Urinary bladder (tissue), 4 donors: ENCODE results near the gene TMTC4. TPM values are rescaled to one million over a fixed set of nuclear protein-coding genes. Genes with fewer than 3 reads are reported as not detected.

Source experiments
- DNase-seq: peaks from one replicate; pipeline ENCODE4 v3.0.0-alpha.2; 2015; ENCODE audit errors: extremely low spot score
- H3K27ac ChIP-seq: one replicate; pipeline ENCODE4 v1.5.1; 2013; ENCODE audit warnings: low read depth, mild to moderate bottlenecking, moderate library complexity
- H3K36me3 ChIP-seq: one replicate; pipeline ENCODE4 v1.6.1; 2013; ENCODE audit warnings: mild to moderate bottlenecking, moderate library complexity; ENCODE audit not compliant: insufficient read depth
- H3K4me1 ChIP-seq: one replicate; pipeline ENCODE4 v1.6.1; 2013; ENCODE audit warnings: mild to moderate bottlenecking, moderate library complexity; ENCODE audit not compliant: insufficient read depth
- H3K4me3 ChIP-seq: one replicate; pipeline ENCODE4 v1.5.1; 2013; ENCODE audit warnings: low read depth, low read length
- WGBS: extraction: QIAGEN DNeasy Blood & Tissue Kit; methylation state at CpG from one replicate; pipeline ENCODE4 v1.1.7; 2013; 5-methylcytosine and 5-hydroxymethylcytosine counted together
- polyA plus RNA-seq: library from polyadenylated mRNA; stranded (reverse); fragments of 200-250 nt; gene quantifications from one replicate; pipeline ENCODE4 v1.2.3, GENCODE V29; 2013
- total RNA-seq: library from RNA; depleted of rRNA; stranded (reverse); fragments of >200 nt; gene quantifications from one replicate; pipeline ENCODE4 v1.2.3, GENCODE V29; 2014
- donor health status: healthy with polysubstance abuse.
- donor health status: healthy.

TMTC4 gene
- total and polyA plus RNA-seq, 2 donors, result 14.0 to 29.7 TPM

DNA sequence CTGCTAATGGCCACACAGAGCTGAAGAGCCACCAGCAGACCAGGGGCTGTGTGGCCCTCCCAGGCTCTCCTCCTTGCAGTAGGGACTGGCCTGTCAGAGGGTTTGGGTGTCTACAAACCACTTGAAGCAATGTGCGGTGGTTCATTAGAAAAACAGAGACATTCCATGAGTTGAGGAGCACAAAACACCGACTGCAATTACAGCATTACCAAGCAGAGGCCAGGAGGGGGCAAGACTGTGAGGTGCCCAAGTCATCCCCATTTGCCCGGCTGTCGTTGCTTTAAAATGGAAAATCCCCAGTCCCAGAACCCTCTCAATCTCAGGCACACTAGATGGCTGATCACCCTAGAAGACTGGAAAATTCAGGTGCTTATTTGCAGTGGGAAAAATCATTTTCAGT is 15.0 kb downstream of the TMTC4 start:
- no peak overlapping the region for H3K27ac ChIP-seq
- no peak for DNase-seq
- no peaks in the 10 kb centered on the region for H3K4me1 ChIP-seq
- H3K36me3 ChIP-seq, result peaks cover 3% of the 10 kb centered on the region
- WGBS, result 91% methylated on average over 4 of the region's 4 CpGs
- no peak overlapping the region for H3K4me3 ChIP-seq

DNA sequence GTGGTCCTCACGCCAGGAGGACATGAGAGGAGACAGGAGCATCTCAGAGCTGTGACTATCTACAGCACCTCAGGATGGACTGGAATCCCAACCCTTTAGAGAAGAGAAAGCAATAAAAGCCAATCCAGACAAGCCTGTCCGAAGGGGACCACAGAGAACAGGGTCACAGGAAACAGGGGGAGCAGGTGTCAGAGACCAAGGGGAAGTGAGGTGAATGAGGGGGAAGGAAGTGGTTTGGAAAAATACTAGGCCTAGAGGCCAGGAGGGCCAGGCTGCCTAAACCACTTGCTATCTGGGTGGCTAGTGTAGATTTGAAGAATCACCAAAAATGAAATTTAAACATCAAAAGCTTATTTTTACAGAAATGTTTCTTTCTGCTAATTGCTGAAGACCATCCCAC is 16.2 kb downstream of the TMTC4 start:
- DNase-seq, result no peak
- no peak overlapping the region for H3K4me3 ChIP-seq
- no peak overlapping the region for H3K27ac ChIP-seq
- H3K4me1 ChIP-seq, result no peaks in the 10 kb centered on the region
- peaks cover 3% of the 10 kb centered on the region for H3K36me3 ChIP-seq
- WGBS, result 45% methylated on average over 2 of the region's 2 CpGs

DNA sequence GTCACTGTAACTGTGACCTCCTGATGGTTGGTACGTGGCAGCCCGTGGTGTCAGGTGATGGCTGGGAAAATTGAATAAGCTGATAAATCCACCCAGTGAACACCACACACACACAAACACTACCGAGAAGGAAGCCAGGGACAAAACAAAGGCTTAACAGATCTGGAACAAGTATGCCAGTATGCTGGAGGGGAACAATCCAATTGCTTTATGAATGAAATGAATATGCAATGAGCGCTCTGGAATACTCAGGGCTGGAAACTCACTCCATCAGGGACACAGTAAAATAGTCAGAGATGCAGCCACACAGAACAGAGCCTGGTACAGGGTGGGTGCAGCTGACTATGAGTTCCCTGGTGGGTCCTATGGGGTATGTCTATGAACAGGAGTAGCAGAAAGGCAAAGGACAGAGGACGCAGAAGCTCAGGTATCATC is 16.7 kb downstream of the TMTC4 start:
- no peak overlapping the region for H3K27ac ChIP-seq
- 84% methylated on average over 5 of the region's 5 CpGs for WGBS

DNA sequence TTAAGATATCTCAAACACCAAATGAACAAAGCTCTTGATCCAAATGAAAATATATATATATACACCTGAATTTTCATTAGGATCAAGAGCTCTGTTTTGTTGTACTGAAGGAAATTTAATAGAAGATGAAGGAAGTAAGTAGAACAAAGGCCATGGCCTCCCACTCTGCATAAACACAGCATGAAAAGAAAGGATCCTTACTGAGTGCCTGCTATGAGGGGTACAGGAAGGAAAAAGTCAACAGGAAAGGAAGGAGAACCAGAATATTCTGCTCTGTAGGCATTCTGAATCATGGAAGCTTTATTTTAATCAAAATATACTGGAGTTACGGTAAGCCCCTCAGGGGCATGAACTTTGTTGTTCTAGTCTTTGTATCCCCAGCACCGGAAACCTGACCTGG is 22.1 kb downstream of the TMTC4 start:
- H3K4me1 ChIP-seq, result no peaks in the 10 kb centered on the region
- H3K36me3 ChIP-seq, result peaks cover 5% of the 10 kb centered on the region
- no peak for DNase-seq
- WGBS, result 92% methylated on average over 2 of the region's 2 CpGs
- H3K4me3 ChIP-seq, result no peak overlapping the region
- no peak overlapping the region for H3K27ac ChIP-seq

More for the DNA sequence above, 16.7 kb downstream of the TMTC4 start:
- H3K4me1 ChIP-seq, result no peaks in the 10 kb centered on the region
- peaks cover 3% of the 10 kb centered on the region for H3K36me3 ChIP-seq
- DNase-seq, result no peak
- H3K4me3 ChIP-seq, result no peak overlapping the region

DNA sequence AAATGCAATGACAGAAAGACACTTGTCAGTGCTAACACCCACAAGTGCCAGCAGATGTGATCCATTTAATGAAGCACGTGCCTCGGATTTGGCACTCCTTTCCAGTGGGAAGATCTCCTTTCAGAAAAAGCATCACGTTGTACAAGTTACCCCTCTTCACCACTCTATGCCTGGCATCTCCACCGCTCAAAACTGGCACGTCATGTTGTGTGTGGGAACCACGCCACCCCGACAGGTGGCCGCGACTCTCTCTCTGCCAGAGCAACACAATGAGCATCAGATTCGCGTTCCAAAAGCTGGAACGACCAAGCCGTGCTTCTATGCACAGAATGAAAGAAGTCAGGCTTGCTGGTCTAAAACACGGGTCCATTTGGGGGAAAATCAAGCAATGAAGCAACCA is 24.3 kb downstream of the TMTC4 start:
- WGBS, result 81% methylated on average over 14 of the region's 14 CpGs
- H3K4me1 ChIP-seq, result no peaks in the 10 kb centered on the region

DNA sequence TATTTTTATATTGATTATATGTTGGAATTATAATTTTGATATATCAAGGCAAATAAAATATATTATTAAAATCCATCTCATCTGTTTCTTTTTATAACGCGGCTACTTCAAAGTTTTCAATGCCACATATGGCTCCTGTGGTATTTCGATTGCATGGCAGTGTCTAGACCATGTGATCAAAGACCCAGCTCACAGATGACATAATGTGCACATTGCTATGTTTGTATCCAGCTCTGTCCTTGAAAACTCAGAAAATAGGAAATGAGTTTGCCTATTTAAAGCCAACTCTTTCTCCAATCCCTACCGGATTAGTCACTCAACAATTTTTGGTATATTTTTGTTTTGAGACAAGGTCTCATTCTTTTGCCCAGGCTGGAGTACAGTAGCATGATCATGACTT is 26.2 kb downstream of the TMTC4 start:
- DNase-seq, result no peak
- Histone ChIP-seq H3K4me1 (no peaks in the 10 kb centered on the region), H3K27ac (no peak overlapping the region), H3K36me3 (peaks cover 3% of the 10 kb centered on the region), H3K4me3 (no peak overlapping the region)
- WGBS, result 80% methylated on average over 4 of the region's 4 CpGs

More for the DNA sequence above, 24.3 kb downstream of the TMTC4 start:
- Histone ChIP-seq H3K36me3 (peaks cover 3% of the 10 kb centered on the region), H3K27ac (no peak overlapping the region), H3K4me3 (no peak overlapping the region)
- DNase-seq, result no peak

DNA sequence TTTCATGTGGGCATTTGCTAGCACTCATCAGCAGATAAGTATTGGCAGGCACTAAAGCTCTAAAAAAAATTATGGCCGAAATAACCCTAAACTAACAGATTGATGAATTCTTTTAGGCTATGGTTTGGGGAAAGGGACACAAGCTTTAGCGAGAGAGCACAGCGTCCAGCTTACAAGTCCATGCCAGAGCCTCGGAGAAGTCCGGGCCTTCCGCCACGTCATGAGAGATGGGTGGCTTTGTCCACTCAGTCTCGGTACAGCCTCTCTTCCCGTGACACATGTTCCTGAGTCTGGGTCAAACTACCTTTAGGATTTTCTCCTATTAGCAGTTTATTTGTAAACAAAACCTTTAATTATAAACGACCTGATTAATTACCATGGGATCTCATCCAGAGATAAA is 27.7 kb downstream of the TMTC4 start:
- DNase-seq, result no peak
- Histone ChIP-seq H3K4me1 (no peaks in the 10 kb centered on the region), H3K4me3 (no peak overlapping the region), H3K36me3 (peaks cover 3% of the 10 kb centered on the region), H3K27ac (no peak overlapping the region)
- WGBS, result 93% methylated on average over 10 of the region's 10 CpGs

DNA sequence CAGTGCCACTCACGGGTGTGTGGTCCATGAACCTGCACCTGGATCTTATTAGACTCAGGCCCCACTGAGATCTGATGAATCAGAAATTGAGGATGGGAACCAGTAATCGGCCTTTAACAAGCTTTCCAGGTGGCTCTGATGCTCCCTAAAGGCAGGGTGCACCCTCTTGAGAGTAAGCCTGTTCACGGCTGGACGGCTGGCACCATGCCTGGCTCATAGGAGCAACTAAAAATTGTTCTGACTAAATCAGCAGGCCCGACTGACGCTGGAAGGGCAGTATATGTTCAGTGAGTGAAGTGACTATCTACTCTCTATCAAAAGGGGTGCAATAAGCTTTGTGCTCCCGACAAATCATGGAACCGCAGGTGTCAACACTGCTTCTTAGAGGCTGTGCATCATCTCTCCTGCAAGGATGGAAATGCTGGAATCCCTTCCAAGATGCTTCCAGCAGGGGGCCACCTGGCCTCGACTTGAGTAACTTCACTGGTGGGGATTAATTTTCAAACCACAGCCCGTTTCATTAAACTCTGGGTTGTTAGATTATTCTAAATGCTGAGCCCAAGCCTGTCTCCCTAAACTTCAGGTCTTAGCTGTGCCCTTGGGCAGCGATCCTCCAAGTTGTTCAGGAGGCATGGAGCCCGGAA is 28.4 kb downstream of the TMTC4 start:
- Histone ChIP-seq H3K36me3 (peaks cover 3% of the 10 kb centered on the region), H3K27ac (no peak overlapping the region), H3K4me1 (no peaks in the 10 kb centered on the region), H3K4me3 (no peak overlapping the region)
- WGBS, result 77% methylated on average over 12 of the region's 12 CpGs
- DNase-seq, result no peak

DNA sequence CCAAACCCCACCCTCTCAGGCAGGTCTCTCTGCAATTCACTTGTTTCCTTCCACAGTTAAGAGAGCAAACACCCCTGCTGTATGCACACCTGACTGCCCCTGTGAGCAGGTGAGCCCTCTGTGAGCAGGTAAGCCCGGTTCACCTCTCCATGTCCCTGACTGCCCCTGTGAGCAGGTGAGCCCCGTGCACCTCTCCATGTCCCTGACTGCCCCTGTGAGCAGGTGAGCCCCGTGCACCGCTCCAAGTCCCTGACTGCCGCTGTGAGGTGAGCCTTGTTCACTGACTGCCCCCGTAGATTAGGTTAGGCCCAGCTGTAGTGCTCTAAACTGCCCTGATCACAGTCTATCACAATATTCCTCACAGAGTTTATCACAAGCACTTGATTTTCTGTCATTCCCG is 29.2 kb downstream of the TMTC4 start:
- Histone ChIP-seq H3K36me3 (peaks cover 3% of the 10 kb centered on the region), H3K4me3 (no peak overlapping the region), H3K27ac (no peak overlapping the region), H3K4me1 (no peaks in the 10 kb centered on the region)
- 94% methylated on average over 7 of the region's 7 CpGs for WGBS
- DNase-seq, result no peak

DNA sequence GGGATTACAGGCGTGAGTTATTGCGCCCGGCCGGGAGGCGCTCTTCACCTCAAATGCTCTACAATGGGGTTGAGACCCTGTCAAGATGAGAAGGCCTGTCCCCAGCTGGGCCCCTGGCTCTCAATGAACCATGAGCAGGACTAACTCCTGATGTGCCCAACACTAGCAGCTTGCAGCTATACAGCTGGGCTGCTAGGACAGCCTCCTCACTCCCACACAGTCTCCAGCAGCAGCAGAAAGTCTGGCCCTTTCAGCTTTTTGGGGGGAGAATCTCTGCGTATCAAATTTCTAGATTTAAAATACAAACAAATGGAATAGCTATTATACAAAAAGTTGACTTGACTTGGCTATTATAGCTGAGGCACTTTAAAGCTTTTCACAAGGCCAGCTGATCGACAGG is 30.2 kb downstream of the TMTC4 start:
- Histone ChIP-seq H3K27ac (no peak overlapping the region), H3K36me3 (peaks cover 3% of the 10 kb centered on the region), H3K4me1 (no peaks in the 10 kb centered on the region), H3K4me3 (no peak overlapping the region)
- DNase-seq, result peak; percentile 10
- 77% methylated on average over 7 of the region's 7 CpGs for WGBS

DNA sequence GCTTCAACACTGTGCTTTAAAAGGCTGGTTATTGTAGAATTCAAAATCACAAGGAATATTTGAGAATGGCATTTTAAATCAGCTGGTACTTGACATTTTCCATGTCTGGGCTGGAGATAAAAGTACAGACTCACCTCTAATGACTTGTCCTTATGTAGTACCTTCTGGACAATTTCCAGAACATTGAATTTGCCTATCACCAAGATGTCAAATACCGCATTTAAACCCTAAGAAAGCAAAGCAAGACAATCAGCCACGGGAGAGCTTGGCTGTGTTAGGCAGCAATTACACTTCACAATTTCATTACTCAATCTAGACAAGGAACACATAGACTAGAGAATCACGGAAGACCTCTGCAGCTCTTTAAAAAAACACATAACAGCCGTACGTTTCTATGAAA is 36.8 kb downstream of the TMTC4 start:
- Histone ChIP-seq H3K4me3 (no peak overlapping the region), H3K36me3 (peaks cover 3% of the 10 kb centered on the region), H3K4me1 (no peaks in the 10 kb centered on the region), H3K27ac (no peak overlapping the region)
- WGBS, result 86% methylated on average over 5 of the region's 5 CpGs
- DNase-seq, result no peak

DNA sequence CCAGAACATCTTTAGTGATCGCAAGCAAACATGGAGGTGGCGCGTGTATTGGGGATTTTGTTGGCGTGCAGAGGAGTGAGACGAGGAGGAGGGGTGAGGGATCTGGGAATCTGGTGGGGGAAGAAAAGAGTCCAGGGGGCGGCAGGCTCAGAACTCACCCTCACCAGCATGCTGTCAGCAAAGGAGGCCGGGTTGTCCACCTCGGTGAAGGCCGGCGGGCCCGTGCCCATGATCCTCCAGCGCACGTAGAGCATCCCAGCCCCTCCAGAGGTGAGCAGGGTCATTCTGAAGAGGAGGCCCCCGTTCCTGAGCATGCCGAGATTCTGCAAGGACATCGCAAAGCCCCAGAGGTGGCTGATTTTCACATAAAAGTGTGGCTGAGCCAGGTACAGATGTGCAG is 37.2 kb downstream of the TMTC4 start:
- 89% methylated on average over 16 of the region's 16 CpGs for WGBS
- no peak for DNase-seq
- Histone ChIP-seq H3K4me1 (no peaks in the 10 kb centered on the region), H3K4me3 (no peak overlapping the region), H3K27ac (no peak overlapping the region), H3K36me3 (peaks cover 3% of the 10 kb centered on the region)

DNA sequence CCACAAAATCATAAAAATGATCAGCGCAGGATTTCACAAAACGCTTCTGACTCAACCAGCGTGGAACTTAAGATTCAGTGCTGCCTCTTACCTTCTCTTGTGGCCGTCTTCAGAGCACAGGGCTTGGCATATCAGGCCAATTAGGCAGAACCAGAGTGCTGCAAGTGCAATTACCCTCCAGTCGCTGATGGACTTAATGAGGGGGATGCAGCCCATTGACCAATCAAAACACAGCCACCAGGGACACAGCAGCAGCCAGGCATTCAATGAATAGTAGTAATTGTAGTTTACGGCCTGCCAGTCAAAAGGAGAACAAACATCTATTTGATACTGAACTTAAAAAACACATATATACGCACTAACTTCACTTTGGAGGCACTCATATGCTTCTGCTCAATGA is 38.2 kb downstream of the TMTC4 start:
- no peak for DNase-seq
- no peak overlapping the region for H3K27ac ChIP-seq
- peaks cover 3% of the 10 kb centered on the region for H3K36me3 ChIP-seq
- H3K4me3 ChIP-seq, result no peak overlapping the region
- 89% methylated on average over 7 of the region's 7 CpGs for WGBS
- no peaks in the 10 kb centered on the region for H3K4me1 ChIP-seq

DNA sequence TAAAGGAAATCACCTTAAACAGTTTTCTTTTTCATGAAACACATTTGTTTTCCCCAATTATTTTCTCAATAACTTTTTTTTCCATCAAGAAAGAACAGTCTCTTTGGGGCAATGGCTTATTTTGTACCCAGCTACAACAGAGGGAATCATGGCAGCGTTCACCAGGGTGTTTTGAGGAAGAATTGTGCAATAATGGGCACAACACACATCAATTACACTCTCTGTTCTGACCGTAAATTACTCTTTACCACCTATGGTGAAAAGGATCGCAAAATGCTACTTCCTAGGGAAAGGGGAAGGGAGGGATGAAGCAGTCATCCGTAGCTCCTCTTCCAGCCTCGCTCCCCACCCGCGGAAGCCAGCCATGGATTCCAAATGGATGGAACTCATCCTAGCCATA is 38.6 kb downstream of the TMTC4 start:
- Histone ChIP-seq H3K36me3 (peaks cover 3% of the 10 kb centered on the region), H3K4me1 (no peaks in the 10 kb centered on the region), H3K4me3 (no peak overlapping the region), H3K27ac (no peak overlapping the region)
- WGBS, result 80% methylated on average over 7 of the region's 7 CpGs
- no peak for DNase-seq

DNA sequence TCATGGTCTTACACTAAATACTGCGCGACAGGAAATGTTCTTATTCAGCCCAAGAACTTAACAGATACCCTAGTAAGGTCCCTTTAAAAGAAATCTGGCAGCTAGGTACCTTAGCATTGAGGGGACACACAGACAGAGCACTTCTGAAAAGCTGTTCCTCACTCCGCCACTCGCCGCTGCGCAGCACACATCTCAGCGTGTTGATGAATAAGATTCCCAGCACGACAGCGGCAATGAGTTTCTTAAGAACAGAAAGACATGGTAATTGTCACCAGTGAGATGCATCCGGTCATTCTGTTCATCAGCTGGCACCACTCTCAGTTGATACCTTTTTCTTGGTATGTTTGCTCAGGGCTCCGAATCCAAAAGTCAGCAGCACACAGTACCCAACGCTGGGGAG is 39.9 kb downstream of the TMTC4 start:
- Histone ChIP-seq H3K4me3 (no peak overlapping the region), H3K27ac (no peak overlapping the region), H3K4me1 (no peaks in the 10 kb centered on the region), H3K36me3 (peaks cover 3% of the 10 kb centered on the region)
- 94% methylated on average over 12 of the region's 12 CpGs for WGBS
- DNase-seq, result no peak
